C4-2B (cell line): ENCODE results near the gene NNT.

ENCODE experiments used
- CTCF ChIP-seq: fragments of 450-650 bp; conservative IDR thresholded peaks from 2 replicates; pipeline ENCODE4 v1.5.1; 2017; ENCODE audit warnings: mild to moderate bottlenecking
- ZFX ChIP-seq: fragments of 450-650 bp; IDR thresholded peaks from 2 replicates; pipeline ENCODE4 v1.6.1; 2017

DNA sequence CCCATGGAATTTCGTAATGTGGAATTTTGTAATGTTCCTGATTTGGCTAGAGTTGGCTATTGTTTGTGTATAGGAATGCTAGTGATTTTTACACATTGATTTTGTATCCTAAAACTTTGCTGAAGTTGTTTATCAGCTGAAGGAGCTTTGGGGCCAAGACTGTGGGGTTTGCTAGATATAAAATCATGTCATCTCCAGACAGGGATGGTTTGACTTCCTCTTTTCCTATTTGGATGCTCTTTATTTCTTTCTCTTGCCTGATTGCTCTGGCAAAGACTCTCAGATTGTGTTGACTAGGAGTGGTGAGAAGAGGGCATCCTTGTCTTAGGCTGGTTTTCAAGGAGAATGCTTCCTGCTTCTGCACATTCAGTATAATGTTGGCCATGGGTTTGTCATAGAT is 91.0 kb downstream of the NNT start:
- TF ChIP-seq CTCF, result no peak
- no peak for TF ChIP-seq ZFX
